Naive B cell (primary cell): ENCODE data around the gene ARSG. TPM values are rescaled to one million over a fixed set of nuclear protein-coding genes. Genes with fewer than 3 reads are reported as not detected.

Experiments used
- ATAC-seq, 2 donors: fragments of 150-1000 bp; cut with Tn5 transposase; 2 replicates each; pipeline ENCODE4 v1.10.0; 2021; ENCODE audit warnings: low read depth in 2 of 2, mild to moderate bottlenecking in 2 of 2, moderate library complexity in 2 of 2
- DNase-seq: peaks from one replicate; pipeline ENCODE4 v3.0.0; 2022
- H3K27ac Mint-ChIP-seq, 6 donors: one replicate each; pipeline ENCODE4 v1.8.0; 2020 to 2022; ENCODE audit warnings: mild to moderate bottlenecking in 6 of 6, mixed read lengths in 6 of 6, moderate library complexity in 5 of 6, inconsistent platforms in 2 of 6
- H3K27me3 Mint-ChIP-seq, 3 donors: one replicate each; pipeline ENCODE4 v1.8.0; 2021 to 2022; ENCODE audit warnings: mixed read lengths in 3 of 3, mild to moderate bottlenecking in 1 of 3
- H3K36me3 Mint-ChIP-seq, 2 donors: one replicate each; pipeline ENCODE4 v1.8.0; 2020 to 2022; ENCODE audit warnings: mixed read lengths in 2 of 2, inconsistent platforms in 1 of 2, mild to moderate bottlenecking in 1 of 2
- H3K4me1 Mint-ChIP-seq, 3 donors: one replicate each; pipeline ENCODE4 v1.8.0; 2020 to 2022; ENCODE audit warnings: mixed read lengths in 3 of 3, inconsistent platforms in 1 of 3, mild to moderate bottlenecking in 1 of 3, moderate library complexity in 1 of 3
- H3K4me3 Mint-ChIP-seq, 8 donors: one replicate each; pipeline ENCODE4 v1.8.0; 2020 to 2022; ENCODE audit warnings: mild to moderate bottlenecking in 8 of 8, mixed read lengths in 8 of 8, moderate library complexity in 8 of 8, inconsistent platforms in 2 of 8
- H3K9me3 Mint-ChIP-seq, 7 donors: one replicate each; pipeline ENCODE4 v1.8.0; 2020 to 2022; ENCODE audit warnings: mixed read lengths in 7 of 7, mild to moderate bottlenecking in 5 of 7, inconsistent platforms in 2 of 7, moderate library complexity in 1 of 7
- polyA plus RNA-seq, 6 donors: library from polyadenylated mRNA; unstranded; fragments of 300-500 nt; fragmentation: Illumina TruSeq; gene quantifications; one replicate each; pipeline ENCODE4 v1.2.3, GENCODE V29; 2021; ENCODE audit warnings: low read depth in 6 of 6

ARSG gene
- polyA plus RNA-seq, 6 donors from 2014 or later: 3.4 to 5.8 (median 4.7) TPM

DNA sequence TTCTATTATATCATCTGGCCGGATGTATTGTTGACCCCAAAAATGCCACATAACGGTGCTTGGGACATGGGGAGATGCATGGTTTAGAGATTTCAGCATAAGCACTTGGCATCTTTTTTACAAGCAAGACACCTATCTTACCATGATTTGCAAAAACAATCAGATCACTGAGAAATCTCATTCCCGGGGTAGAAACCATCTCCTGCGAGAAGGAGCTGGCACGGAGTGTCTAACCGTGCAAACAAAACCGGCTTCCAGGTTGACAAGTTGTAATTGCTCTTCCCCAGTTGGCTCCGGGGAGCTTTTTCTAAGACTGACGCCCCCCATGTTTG lies 1.4 kb upstream of the ARSG start:
- ATAC-seq (no peak), DNase-seq (peak; percentile 5)
- H3K27me3 Mint-ChIP-seq: no peaks in the 10 kb centered on the region
- peaks cover 25 to 45% (median 42%) of the 10 kb centered on the region in 3 donors for H3K4me1 Mint-ChIP-seq
- H3K36me3 Mint-ChIP-seq: no peaks in the 10 kb centered on the region
- H3K9me3 Mint-ChIP-seq: no peaks in the 10 kb centered on the region
- peak overlapping the region; percentile 86 to 96 (median 93) for H3K4me3 Mint-ChIP-seq
- peak overlapping the region in 5 of 6 donors; percentile 39 to 91 (median 63) for H3K27ac Mint-ChIP-seq

DNA sequence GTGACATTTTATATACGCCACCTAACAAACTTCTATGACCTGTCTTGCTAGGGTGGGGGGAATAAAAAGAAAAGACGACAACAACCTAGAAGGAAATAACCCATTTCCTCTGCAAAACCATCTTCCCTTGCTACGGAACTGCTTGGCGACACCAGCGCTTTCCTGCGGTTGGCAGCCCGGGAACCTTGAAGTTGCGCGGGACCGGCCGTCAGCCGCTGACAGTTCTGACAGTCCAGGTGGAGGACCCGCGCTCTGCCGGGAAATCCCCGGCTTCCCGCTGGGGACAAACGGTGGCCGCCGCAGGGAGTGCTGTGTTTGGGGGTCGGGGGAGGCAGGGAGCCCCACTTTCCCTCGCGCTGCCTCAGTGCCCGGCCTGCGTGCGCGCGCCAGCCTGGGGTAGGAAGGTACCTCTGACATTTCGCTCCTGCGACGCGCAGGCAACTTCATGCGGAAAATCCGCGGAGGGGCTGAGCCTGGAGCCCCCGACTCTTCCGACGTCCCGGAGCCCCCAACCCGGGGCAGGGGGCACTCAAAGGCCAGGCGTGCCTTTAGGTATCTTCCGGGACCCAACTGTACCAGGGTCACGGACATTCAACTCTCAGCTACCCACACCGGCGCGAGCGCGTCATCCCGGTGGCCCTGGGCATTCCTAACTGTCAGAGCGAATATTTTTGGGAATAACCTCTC lies 884 bp upstream of the ARSG start:
- Mint-ChIP-seq H3K27me3 (no peaks in the 10 kb centered on the region), H3K36me3 (no peaks in the 10 kb centered on the region), H3K4me1 (peaks cover 25 to 45% (median 42%) of the 10 kb centered on the region in 3 donors)

DNA sequence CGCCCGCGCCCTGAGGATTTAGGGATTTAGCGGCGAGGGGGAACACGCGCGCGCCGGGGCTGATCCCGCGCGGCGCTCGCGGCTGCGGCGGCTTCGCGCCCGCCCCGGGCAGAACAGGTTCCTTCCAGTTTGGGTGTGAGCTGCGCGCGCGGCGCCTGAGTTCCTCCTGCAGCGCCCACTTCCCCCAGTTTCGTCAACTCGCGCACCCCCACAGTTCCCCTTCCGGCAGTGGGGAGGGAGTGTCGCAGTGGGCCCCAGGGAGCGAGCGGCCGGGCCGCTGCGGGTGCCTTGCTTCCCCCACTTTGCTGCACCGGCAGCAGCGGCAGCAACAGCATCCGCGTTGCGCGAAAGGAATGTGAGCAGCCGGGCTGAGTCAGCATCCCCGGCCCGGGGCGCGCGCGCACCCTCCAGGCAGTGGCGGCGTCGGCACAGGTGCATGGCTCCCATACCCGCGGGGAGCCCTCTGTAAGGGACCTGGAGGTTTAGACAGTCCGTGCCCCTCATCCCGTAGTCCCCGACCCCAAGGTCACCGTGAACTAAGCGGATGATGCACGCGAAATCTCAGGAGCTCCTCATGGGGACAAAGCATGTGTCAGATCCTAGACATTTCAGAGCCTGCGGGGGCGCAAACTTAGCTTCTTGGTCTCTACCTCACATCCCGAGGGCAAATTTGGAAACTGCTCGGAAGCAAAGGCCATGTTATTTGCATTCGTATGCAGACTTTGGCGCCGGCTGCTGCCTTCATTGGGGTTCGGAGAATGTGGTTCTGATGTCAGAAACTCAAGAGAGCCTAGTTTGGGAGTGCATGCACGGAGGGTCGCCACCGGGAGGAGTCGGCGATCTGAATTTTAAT lies 767 bp downstream of the ARSG start:
- ATAC-seq (peak; percentile 80 to 82), DNase-seq (peak; percentile 96)
- Mint-ChIP-seq H3K4me3 (peak overlapping the region; percentile 84 to 96 (median 87)), H3K36me3 (no peaks in the 10 kb centered on the region), H3K27me3 (no peaks in the 10 kb centered on the region), H3K4me1 (peaks cover 25 to 45% (median 44%) of the 10 kb centered on the region in 3 donors), H3K9me3 (no peaks in the 10 kb centered on the region), H3K27ac (peak overlapping the region; percentile 27 to 96 (median 84))

More for the DNA sequence above, 884 bp upstream of the ARSG start:
- H3K9me3 Mint-ChIP-seq: no peaks in the 10 kb centered on the region
- H3K4me3 Mint-ChIP-seq: peak overlapping the region; percentile 86 to 96 (median 93)
- peak overlapping the region; percentile 39 to 97 (median 92) for H3K27ac Mint-ChIP-seq
- DNase-seq: peak; percentile 54
- no peak for ATAC-seq

DNA sequence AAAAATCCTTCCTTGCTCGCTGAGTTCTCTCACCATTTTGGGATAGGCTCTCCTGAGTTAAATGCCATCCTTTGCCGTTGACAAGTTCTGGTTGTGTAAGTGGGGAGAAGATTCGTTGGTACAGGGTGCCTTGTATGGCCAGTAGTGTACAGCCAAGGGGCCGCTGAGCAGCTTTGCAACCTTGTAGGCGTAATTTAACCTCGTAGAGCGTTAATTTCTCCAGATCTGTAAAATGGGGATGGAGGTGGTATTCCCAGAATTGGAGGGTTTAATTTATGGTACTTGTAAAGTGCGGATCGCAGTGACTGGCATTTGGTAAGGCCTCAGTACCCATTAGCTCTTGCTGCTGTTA lies 1.4 kb downstream of the ARSG start:
- Mint-ChIP-seq H3K4me1 (peaks cover 25 to 43% (median 40%) of the 10 kb centered on the region in 3 donors), H3K9me3 (no peaks in the 10 kb centered on the region), H3K27ac (peak overlapping the region in 4 of 6 donors; percentile 59 to 96 (median 84)), H3K27me3 (no peaks in the 10 kb centered on the region), H3K4me3 (peak overlapping the region; percentile 84 to 96 (median 87)), H3K36me3 (no peaks in the 10 kb centered on the region)
- no peak for ATAC-seq
- no peak for DNase-seq

DNA sequence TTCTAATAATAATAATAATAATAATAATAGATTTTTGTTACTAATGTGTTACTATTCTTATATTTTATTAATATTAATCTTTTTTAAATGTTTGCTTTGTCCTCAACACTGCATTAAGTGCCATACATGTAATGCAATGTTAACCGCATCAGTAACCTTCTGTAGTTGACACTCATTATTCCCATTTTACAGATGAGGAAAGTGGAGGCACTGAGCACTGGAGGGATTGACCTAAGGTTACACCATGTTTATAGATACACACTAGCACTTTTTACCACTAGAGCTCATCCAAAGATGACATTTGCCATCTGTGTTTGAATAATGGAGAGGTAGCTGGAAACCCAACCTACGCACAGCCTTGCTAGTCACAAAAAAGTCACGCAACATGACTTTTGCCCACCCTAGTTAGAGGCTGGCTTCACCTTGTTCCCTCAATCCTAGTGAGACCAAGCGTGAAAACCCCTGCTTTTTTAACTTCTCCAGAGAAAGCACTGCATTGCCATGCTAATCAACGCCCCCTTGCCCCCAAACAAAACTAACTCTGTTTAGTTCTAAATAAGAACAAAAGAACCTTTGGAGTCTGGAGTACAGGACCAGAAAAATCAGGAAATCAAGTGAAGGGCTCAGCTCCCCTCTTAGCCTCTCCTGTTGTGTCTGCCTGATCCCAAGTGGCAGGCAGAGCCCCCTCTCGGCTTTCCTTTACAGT lies 2.3 kb downstream of the ARSG start:
- DNase-seq: no peak
- Mint-ChIP-seq H3K36me3 (no peaks in the 10 kb centered on the region), H3K27ac (no peak overlapping the region), H3K27me3 (no peaks in the 10 kb centered on the region), H3K4me3 (peak overlapping the region in 1 of 8 donors; percentile 77), H3K4me1 (peaks cover 20 to 33% (median 30%) of the 10 kb centered on the region in 3 donors), H3K9me3 (no peaks in the 10 kb centered on the region)
- ATAC-seq: no peak

DNA sequence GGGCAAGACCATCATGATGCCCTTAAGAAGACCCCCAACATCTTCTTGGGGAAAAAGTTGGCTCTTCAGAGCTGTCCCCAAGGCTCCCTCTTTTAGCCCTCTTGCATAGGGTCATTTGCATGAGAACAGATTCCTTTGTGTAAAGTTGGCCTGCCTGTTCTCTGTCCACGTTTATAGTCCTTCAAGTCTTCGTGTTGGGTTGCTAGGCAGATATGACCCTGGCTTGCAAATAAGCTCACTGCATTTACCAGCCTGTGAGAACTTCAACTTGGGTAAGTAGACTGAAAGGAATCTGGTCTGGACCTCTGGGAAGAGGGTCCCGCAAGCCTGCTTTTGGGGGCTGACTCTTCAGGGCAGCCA lies 2.9 kb downstream of the ARSG start:
- peak overlapping the region in 1 of 8 donors; percentile 77 for H3K4me3 Mint-ChIP-seq
- H3K4me1 Mint-ChIP-seq: peaks cover 14 to 28% (median 25%) of the 10 kb centered on the region in 3 donors

DNA sequence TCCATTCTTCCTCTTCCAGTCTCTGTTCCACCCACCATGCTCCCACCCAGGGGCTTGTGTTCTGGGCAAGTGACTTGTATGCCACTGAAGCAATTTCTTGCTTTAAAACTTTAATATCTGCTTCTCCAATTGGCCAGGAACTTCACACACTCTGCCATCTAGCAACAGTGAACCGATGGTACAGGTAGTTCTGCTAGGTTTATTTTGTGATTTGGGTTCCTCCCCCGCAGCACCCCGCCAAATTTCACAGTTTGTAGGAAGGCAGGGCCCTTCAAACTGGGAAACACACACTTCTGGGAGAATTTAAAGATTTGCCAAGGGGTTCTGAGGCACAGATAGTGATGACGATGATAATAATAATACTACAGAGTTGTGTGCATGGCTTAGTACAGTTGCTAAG lies 3.3 kb downstream of the ARSG start:
- Mint-ChIP-seq H3K9me3 (no peaks in the 10 kb centered on the region), H3K27me3 (no peaks in the 10 kb centered on the region), H3K4me3 (no peak overlapping the region), H3K4me1 (peaks cover 13 to 26% (median 21%) of the 10 kb centered on the region in 3 donors), H3K27ac (no peak overlapping the region), H3K36me3 (no peaks in the 10 kb centered on the region)
- DNase-seq: no peak
- no peak for ATAC-seq

More for the DNA sequence above, 2.9 kb downstream of the ARSG start:
- H3K9me3 Mint-ChIP-seq: no peaks in the 10 kb centered on the region
- no peak overlapping the region for H3K27ac Mint-ChIP-seq
- DNase-seq (no peak), ATAC-seq (no peak)
- H3K36me3 Mint-ChIP-seq: no peaks in the 10 kb centered on the region
- no peaks in the 10 kb centered on the region for H3K27me3 Mint-ChIP-seq

DNA sequence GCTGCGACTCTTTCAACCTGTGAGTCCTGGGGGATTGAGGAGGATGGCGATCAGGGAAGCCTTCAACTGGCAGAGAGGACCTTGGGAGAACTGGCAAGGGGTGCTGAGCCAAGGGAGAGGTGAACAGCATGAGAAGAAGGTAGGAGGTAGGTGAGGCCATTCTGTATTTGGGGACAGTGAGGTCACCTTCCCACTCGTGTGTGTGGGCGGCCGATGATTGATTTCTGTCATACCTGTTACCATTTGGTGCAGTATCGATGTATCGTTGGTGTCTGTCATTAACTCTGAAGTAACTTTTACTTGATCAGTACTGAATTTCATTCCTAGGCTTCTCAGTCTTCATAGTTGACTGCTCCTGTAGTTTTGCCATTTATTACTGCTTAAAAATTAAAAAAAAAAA lies 3.8 kb downstream of the ARSG start:
- H3K27me3 Mint-ChIP-seq: no peaks in the 10 kb centered on the region
- H3K4me3 Mint-ChIP-seq: no peak overlapping the region
- DNase-seq (no peak), ATAC-seq (no peak)
- H3K36me3 Mint-ChIP-seq: no peaks in the 10 kb centered on the region
- peak overlapping the region in 1 of 6 donors; percentile 61 for H3K27ac Mint-ChIP-seq
- H3K9me3 Mint-ChIP-seq: no peaks in the 10 kb centered on the region
- peaks cover 8 to 21% (median 16%) of the 10 kb centered on the region in 3 donors for H3K4me1 Mint-ChIP-seq

DNA sequence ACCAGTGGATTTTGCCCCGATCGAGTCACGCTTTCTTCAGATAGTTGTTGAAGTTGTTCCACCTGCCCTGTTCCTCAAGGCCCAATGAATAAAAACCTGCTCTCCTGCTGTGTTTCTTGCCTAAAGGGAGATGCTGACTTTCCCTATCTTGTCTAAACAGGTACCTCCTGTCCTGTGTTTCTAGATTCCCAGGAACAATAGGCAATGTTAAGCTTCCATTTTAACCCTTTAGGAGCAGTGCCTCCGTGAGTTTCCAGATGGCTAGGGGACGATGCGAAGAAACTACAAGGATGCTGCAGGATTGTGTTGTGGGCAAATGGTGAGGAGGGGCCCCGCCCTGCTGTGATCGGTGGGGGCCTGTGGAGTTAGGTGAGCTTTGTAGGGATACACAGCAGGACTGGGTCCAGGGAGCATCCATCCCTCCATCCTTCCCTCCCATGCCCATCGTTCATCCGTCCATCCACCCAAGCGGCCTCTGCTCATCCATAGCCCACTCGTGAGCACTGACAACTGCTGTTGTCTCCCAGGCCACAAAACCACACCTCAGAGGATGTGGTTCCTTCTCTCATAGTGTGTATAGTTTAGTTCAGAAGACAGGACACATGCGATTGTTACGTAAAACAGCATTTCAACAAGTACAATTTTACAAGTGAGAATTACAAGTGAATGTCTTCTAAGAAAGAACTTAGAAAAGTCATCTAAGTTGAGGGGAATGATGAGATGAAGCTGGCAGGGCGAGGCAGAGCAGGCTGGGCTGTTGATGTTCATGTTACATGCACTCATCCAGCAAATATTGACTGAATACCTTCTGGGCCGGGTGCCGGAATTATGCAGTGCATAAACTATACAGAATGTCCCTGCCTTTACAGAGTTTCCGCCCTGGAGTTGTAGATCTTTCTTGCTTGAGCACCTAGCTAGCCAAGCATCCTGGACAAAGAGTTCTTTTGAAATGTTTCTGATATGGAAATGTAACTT lies 5.2 kb downstream of the ARSG start:
- peak overlapping the region in 1 of 6 donors; percentile 61 for H3K27ac Mint-ChIP-seq
- no peak for ATAC-seq
- H3K4me3 Mint-ChIP-seq: peak overlapping the region in 1 of 8 donors; percentile 8
- no peaks in the 10 kb centered on the region for H3K36me3 Mint-ChIP-seq
- no peaks in the 10 kb centered on the region for H3K9me3 Mint-ChIP-seq
- H3K27me3 Mint-ChIP-seq: peaks cover 0 to under 1% (median 0%) of the 10 kb centered on the region in 3 donors
- no peak for DNase-seq
- H3K4me1 Mint-ChIP-seq: peaks cover 3 to 10% (median 8%) of the 10 kb centered on the region in 3 donors

DNA sequence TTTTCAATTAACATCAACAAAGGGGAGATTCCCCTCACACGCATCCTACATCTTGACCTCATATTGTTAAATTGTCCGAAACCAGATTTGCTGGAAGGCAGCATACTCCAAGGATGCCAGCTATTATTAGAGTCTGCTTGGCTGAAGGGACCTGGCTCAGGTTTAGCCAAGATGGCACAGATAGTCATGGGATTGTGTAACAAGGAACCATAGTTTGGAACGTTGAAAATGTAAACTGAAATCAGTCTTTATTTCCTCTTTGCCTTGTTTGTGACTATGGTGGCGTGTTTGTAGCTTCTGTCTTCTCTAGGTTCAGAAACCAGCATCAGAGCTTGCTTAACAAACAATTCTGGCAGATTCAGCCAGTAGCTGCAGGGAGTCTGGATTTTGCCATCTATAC lies 5.9 kb downstream of the ARSG start:
- Mint-ChIP-seq H3K4me1 (peaks cover 0 to 8% (median 7%) of the 10 kb centered on the region in 3 donors), H3K9me3 (no peaks in the 10 kb centered on the region), H3K27ac (no peak overlapping the region), H3K27me3 (peaks cover 0 to 5% (median 0%) of the 10 kb centered on the region in 3 donors), H3K36me3 (no peaks in the 10 kb centered on the region), H3K4me3 (peak overlapping the region in 1 of 8 donors; percentile 8)
- DNase-seq (no peak), ATAC-seq (no peak)

DNA sequence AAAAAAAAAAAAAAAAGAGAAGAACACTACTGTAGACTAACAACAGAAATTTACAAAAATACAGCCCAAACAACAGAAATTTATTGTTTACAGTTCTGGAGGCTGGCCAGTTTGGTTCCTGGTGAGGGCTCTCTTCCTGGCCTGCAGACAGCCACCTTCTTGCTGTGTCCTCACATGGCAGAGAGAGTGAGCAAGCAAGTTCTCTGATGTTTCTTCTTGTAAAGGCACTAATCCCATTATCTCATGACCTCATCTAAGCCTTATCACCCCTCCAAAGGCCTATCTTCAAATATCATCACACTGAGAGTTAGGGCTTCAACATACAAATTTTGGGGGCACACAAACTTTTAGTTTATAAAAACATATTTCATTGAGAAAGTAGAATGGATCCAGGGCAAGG lies 7.3 kb downstream of the ARSG start:
- no peak for DNase-seq
- H3K27ac Mint-ChIP-seq: no peak overlapping the region
- no peaks in the 10 kb centered on the region for H3K9me3 Mint-ChIP-seq
- H3K36me3 Mint-ChIP-seq: no peaks in the 10 kb centered on the region
- ATAC-seq: no peak
- peaks cover 0 to 5% (median 0%) of the 10 kb centered on the region in 3 donors for H3K27me3 Mint-ChIP-seq
- H3K4me1 Mint-ChIP-seq: peaks cover 0 to 3% (median 2%) of the 10 kb centered on the region in 3 donors
- H3K4me3 Mint-ChIP-seq: no peak overlapping the region

DNA sequence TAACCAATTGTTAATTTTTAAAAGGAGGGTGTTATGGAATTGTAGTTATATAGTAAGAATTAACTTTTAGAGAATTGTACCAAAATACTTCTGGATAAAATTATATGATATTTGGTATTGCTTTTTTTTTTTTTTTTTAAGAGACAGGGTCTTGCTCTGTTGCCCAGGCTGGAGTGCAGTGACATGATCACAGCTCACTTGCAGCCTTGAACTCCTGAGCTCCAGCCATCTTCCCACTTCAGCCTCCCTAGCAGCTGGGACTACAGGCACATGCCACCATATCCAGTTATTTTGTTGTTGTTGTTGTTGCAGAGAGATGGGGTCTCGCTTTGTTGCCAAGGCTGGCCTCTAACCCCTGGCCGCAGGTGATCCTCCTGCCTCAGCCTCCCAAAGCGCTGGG lies 8.5 kb downstream of the ARSG start:
- peaks cover 0 to 5% (median 0%) of the 10 kb centered on the region in 3 donors for H3K27me3 Mint-ChIP-seq
- DNase-seq (no peak), ATAC-seq (no peak)
- no peak overlapping the region for H3K27ac Mint-ChIP-seq
- H3K9me3 Mint-ChIP-seq: no peaks in the 10 kb centered on the region
- no peak overlapping the region for H3K4me3 Mint-ChIP-seq
- peaks cover 0 to 3% (median 2%) of the 10 kb centered on the region in 3 donors for H3K4me1 Mint-ChIP-seq
- H3K36me3 Mint-ChIP-seq: no peaks in the 10 kb centered on the region
